Activated CD4-positive, CD25-positive, alpha-beta regulatory T cell treated with anti-CD3 and anti-CD28 coated beads, Interleukin-2, amount 50 U/mL, for 72 hours (primary cell): ENCODE measurements around the gene TAF1B.

Source experiments
- DNase-seq: peaks from one replicate; pipeline ENCODE4 v3.0.0; 2021

Gene TAF1B

DNA sequence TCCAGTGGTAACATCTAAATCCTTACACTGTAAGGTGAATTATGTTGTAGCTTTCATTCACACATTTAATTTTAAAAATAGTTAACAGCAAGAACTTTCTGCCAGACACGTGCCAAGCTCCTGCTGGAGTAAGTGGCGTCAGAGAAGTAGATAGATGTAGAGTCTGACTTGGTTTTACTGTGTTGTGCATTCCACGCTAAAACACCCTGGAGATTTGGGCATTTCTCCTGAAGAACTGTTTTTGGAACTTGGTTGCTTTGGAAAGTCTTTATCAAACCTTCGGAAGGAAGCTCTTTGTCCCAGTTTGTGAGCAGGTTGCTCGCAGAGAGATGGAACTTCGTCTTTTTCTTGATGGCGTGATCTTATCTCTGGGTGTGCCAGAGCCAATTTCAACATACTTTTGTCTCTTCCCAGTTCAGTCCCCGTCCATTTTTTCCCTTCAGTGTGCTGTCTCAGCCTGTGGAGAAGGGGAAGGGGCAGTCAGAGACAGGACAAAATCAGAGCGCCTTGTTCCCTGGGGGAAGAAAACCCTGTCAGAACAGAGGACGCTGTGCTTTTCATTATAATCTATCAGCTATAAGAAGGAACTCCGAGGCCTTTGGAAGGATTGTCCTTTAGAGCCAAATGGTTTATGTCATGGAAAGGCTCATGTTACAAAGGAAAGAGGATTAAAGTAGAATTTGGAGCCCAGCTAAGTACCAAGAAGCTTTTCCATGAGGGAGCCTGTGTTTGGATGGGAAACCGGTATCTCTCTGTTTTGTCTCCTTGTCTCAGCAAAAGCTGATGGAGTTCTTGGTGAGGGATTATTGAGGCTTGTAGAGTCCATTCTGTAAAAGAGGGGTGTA lies 127.1 kb downstream of the TAF1B start:
- no peak for DNase-seq

DNA sequence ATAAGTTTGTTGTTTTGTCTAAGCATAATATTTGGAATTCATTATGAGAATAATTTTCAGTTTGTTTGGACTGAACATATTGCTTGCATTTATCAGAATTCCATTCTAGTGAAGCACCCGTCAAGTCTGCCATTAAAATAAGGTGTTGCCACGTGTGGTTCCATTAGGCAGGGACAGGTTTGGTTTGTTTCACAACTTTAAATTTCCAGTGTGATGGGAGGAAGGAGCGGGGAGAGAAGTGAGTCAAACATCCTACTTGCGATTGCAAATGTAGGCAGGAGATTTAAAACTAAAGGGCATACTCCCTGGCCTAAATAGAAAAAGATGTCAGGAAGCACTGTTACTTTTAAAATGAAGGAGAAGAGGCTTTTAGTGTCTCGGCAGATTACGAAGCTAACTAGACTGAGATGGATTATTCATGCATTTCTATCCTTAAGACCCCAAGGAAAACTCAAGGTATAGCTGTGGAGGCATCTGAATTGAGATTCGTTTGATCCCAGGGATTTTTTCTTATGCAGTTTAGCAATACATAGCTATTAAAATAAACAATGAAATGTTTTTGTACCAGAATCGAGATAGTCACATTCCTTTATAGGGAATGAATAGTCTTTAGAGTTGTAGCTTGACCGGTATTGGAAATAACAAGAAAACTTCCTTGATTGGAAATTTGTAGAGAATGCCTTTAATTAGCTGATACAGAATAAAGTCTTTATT lies 128.0 kb downstream of the TAF1B start:
- DNase-seq, result no peak

DNA sequence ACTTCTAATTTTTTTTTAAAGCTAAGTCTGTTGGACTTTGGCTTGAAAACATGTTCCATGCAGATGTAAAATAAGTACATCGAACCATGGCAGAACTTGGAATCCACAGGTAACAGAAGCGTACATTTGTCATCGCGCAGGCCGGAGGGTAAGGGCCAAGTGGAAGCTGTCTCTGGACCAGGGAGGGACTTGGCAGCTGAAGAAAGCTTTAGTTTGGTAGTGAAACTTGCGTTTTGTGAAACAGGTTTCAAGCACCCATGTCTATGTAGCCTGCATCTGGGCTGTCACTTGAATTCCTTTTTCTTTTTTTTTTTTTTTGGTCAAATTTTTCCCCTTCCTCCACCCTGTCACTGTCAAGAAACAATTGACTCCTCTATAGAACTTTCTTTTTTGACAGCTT lies 128.6 kb downstream of the TAF1B start:
- no peak for DNase-seq

DNA sequence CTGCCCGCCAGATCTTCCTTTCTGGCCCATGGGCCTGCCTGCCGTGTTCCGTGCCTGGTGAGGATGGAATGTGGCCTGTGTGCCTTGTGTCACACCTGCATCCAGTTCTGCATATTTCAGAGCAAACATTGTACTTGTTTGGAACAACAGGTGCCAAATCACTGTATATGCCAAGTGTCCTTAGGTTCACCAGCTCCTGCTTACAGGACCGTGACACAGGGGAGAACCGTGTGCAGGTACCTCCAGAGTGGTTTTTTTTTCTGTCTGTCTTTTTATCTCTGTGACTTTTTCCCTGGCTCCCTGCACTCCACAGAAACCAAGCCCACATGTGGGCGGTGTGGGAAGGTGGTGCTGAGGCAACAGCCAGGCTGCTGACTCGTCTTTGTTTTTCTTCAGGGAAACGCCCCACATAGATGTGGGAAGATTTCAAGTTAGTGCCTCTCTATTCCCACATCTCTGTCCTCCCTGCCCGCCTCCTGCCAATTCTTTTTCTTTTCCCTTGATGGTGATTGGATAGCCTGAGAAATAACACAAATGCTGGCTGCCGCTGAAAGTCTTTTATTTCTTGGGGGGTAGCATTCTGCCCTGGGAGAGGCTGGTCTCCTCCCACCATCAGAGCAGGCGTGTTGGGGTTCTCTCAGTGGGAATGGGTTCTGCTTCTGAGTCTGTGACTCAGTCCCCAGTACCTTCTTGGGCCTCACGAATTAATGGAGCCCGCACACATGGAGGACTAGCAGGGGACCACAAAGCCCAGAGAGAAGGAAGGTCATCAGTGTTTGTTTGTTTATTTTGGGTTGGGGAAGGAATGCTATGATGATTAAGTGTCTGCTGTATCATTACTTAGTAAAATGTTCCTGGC lies 129.6 kb downstream of the TAF1B start:
- no peak for DNase-seq

DNA sequence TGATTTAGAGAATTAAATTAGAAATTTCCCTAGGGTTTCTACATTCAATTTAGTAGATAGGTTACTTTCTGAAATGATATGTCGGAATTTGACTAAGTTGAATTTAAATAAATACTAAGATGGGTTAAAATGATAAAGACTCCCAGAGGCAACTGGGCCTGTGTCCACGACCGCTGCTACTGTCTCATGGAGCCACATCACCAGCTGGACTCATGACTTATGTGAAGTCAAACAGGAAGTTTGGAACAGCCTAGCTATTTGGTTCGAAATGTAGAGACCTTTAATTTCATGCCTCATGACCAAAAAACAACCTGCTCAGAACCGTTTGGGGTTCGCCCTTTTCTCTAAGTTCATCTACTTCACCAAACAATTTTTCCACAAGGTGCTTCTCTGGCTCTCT lies 130.4 kb downstream of the TAF1B start:
- DNase-seq, result no peak

DNA sequence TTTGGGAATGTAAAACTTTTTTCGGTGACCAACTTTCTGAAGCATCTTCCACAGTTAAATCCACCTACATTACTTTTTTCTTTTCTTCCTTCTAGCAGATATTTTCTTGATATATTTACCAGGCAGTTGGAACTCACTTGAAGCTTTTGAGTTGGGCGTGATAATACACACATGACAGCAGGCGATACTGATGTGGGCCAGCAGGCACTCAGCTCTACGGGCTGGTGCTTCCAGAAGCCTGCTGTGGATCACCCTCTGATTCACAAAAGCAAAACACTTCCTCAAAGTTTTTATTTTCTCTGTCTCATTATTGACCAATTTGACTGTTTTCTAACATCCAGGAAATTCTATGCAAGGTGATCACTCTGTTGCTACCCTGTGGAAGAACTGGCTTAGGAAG lies 131.1 kb downstream of the TAF1B start:
- no peak for DNase-seq

DNA sequence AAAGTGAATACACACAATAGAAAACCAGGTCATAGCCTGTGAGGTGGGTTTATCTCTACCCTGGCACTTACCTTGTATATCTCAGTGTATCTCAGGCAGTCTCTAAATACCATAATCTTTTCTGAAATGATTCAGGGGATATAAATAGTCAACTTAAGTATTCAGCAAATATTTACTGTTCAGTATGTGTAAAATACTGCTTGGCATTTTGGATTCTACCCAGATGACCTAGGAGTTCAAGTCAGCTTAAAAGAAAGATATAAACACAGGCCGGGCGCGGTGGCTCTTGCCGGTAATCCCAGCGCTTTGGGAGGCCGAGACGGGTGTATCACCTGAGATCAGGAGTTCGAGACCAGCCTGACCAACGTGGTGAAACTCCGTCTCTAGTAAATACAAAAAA lies 132.1 kb downstream of the TAF1B start:
- DNase-seq, result no peak

DNA sequence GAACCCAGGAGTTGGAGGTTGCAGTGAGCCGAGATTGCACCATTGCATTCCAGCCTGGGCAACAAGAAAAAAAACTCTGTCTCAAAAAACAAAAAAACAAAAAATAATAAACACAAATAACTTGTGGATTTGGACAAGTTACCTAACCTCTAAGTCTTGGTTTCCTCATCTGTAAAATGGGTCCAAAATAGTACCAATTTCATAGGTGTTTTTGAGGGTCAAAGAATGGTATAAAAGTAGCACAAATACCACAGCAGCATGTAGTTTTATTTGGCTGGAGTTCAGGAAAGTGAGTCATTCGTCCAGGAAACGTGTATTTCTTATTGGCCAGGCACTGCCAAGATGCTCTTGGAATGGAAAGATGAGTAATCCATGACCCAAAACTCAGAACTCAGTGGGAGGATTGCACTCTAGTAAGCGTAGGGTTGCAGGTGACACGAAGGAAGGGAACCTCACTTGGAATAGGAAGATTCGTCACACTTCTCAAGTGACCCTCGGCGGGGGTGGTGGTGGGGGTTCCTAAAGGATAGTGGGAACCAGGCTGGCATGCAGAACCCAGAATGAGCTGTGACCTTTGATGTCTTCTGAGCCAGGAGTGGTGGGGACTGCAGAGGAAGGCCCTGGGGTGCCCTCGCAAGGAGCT lies 132.7 kb downstream of the TAF1B start:
- no peak for DNase-seq

DNA sequence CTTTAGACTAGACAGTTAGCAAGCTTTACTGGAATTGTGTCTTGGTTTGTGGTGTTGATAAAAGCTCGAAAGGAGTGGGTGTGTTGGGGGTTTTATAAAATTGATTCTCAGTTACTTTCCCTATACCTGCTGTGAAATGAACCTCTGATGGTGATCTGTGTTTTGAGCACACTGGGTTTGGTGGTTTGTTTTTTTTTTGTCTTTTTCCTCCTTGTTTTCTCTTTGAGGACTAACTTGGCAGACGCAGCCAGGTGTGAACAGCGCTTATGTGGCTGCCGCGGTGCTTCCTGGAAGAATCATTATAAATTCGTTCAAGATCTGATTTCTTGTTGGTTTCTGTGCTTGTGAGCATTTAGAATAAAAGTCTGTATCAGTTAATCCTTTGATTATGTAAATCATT lies 136.7 kb downstream of the TAF1B start:
- DNase-seq, result no peak

DNA sequence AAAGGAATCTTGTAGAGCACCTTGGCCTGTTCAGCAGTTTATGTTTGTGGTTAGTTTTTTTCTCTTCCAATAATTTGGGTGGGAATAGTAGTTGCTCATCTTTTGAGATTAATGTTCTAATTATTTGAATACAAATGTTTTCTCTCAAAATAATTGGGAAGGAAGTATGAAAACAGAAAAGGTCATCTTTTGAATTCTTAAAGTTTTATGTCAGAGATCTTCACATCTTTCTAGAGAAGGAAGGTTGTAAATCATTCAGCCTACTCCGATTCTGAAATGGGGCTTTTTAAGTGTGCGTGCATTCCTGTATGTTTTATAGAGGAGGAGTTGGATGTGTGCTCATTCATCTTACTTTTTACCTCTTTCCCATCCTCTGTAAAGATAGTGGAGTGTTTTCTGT lies 137.2 kb downstream of the TAF1B start:
- DNase-seq, result no peak

DNA sequence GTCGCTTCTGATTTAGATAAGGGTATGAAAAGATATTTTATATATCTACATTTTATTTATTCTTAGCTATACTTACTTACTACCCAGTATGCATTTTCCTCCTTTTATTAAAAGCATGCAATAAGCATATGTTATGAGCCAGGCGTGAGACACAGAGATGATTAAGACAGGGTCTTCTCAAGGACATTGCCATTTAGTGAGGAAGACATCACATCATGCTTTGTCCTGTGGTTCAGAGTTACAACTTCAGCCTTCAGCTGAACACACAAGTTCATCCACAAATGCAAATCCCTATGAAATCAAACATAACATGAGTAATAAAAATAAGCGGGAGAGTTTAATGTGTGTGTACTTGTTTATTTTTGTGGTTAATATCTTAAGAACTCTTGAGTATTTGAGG lies 138.4 kb downstream of the TAF1B start:
- DNase-seq, result no peak

DNA sequence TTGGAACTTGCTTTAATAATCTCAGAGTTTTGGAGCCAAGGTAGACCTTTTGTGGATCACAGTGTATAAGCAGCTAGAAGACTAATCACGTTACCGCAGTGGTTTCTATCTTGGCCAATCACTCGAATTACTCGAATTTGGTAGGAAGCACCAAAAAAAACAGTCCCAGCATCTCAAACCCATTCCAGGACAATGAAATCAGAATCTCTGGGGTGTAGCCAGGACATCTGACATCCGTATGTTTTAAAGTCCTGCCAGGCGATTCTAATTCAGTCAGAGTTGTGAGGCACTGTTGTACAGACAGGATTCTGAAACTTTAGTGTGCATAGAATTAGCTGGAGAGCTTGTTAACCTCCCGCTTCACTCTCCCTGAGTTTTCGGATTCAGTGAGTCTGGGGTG lies 139.0 kb downstream of the TAF1B start:
- no peak for DNase-seq

DNA sequence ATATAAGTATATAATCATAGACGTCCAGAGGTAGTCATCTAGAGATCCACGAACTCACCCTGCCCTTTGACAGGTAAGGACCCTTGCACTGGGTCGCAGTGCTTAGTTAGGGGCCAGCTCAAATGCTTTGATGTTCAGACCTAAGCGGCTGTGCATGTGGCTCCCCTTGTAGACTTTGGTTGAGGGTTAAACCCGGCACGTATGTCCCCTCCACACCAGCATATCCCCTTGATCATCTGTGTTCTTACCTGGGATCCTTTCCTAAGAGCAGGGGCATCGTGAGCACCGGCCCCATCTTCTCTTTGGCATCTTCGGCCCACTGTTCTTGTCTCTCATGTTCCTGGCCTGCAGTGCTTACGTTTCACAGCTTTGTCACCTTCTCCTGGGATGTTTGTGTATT lies 139.6 kb downstream of the TAF1B start:
- DNase-seq, result no peak

DNA sequence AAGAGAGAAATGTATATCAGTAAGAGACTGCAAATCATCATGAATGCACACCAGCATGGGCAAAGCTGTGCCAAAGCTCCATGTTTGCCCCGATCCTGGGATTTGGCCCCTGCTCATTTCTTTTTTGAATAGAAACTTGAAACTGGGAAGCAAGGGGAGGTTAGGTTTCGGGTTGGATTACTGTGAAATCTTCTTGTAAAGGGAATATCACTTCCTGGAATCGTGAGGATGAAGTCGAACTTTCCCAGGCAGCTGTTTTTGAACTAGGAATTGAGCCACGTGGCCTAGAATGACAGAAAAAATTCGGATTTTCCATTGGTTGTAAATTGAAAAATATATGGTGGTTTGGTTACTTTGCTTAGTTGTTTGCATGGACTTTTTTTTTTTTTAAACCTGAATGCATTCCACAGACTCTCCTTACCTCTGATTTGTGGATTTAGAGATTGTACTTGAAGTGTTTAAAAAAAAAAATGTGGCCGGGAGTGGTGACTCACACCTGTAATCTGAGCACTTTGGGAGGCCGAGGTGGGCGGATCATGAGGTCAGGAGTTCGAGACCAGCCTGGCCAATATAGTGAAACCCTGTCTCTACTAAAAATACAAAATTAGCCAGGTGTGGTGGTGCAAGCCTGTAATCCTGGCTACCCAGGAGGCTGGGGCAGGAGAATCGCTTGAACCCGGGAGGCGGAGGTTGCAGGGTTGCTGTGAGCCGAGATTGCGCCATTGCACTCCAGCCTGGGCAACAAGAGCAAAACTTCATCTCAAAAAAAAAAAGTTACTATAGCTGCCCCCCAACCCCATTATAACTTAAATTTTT lies 140.3 kb downstream of the TAF1B start:
- DNase-seq, result no peak
